ENCODE results near the gene SDC3.

- TF ChIP-seq, protein P1, sequence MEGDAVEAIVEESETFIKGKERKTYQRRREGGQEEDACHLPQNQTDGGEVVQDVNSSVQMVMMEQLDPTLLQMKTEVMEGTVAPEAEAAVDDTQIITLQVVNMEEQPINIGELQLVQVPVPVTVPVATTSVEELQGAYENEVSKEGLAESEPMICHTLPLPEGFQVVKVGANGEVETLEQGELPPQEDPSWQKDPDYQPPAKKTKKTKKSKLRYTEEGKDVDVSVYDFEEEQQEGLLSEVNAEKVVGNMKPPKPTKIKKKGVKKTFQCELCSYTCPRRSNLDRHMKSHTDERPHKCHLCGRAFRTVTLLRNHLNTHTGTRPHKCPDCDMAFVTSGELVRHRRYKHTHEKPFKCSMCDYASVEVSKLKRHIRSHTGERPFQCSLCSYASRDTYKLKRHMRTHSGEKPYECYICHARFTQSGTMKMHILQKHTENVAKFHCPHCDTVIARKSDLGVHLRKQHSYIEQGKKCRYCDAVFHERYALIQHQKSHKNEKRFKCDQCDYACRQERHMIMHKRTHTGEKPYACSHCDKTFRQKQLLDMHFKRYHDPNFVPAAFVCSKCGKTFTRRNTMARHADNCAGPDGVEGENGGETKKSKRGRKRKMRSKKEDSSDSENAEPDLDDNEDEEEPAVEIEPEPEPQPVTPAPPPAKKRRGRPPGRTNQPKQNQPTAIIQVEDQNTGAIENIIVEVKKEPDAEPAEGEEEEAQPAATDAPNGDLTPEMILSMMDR (conservative IDR thresholded peaks at IDR 0.05; ENCODE audit: low read depth, low read length), result no peak
- TF ChIP-seq EZH2 (IDR thresholded peaks at IDR 0.05; ENCODE audit: low read length, unreplicated experiment) (no peak), EZH2phosphoT487 (IDR thresholded peaks at IDR 0.05; ENCODE audit: borderline replicate concordance, low read length) (no peak)
Observed at GRCh38 chr1:30850607-30851006, 58.0 kb downstream of the SDC3 start.
